ENCODE measurements around the gene KCNIP2. TPM values are rescaled to one million over a fixed set of nuclear protein-coding genes. Genes with fewer than 3 reads are reported as not detected.

KCNIP2 gene
- total and polyA plus RNA-seq, 2 donors (not counting 1 experiment from before 2014, with no cell fraction given): 0.37 to 1.8 TPM

DNA sequence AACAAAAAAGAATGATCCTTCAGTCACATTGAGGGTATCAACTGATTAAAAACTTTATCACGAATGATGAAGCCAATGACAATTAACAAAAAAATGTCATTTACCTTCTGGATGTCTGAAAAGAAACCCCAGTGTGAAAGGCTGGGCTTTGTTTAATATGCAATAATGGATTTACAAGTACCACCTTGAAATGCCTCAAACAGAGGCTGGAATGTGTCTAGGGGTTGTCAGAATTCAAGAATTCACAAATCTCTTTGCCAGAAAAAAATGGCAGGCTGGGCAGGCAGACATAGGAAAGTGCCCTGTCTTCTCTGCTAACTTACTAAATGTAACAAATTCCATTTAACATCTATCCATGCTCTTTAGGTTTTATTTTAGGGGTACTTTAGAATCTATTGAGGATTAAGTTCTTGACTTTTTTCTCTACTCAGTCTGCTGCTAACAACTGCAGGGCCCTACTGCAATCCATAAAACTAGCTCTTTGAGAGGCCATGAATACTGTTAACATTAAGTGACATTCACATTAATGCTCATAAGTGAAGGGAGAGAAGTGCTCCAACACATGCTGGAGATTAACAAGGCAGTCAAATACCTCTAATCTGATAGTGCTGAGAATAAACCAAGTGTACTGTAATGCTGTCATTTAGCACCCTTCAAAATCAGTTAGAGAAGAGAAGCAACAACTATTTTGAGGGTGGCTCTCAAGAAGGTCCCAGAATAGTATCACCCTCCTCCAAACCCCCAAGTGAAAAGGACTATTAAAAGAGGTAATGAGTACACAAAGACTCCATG lies 43.1 kb upstream of the KCNIP2 start:
- H3K4me2 ChIP-seq (ENCODE audit: extremely low read depth, insufficient read depth, low read length): no peak overlapping the region
- TF ChIP-seq EZH2 (IDR thresholded peaks at IDR 0.05; ENCODE audit: low read length, missing control alignments): no peak
- TF ChIP-seq, protein P1, sequence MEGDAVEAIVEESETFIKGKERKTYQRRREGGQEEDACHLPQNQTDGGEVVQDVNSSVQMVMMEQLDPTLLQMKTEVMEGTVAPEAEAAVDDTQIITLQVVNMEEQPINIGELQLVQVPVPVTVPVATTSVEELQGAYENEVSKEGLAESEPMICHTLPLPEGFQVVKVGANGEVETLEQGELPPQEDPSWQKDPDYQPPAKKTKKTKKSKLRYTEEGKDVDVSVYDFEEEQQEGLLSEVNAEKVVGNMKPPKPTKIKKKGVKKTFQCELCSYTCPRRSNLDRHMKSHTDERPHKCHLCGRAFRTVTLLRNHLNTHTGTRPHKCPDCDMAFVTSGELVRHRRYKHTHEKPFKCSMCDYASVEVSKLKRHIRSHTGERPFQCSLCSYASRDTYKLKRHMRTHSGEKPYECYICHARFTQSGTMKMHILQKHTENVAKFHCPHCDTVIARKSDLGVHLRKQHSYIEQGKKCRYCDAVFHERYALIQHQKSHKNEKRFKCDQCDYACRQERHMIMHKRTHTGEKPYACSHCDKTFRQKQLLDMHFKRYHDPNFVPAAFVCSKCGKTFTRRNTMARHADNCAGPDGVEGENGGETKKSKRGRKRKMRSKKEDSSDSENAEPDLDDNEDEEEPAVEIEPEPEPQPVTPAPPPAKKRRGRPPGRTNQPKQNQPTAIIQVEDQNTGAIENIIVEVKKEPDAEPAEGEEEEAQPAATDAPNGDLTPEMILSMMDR (conservative IDR thresholded peaks at IDR 0.05 in 1 of 2, IDR thresholded peaks at IDR 0.05 in 1 of 2; ENCODE audit: low read depth in 1 of 2, low read length in 2 of 2): no peak
- no peaks in the 10 kb centered on the region for H3K4me1 ChIP-seq (ENCODE audit: control insufficient read depth, extremely low read depth, insufficient read depth, low read length)
- no peak overlapping the region for H3K4me3 ChIP-seq (replicated peaks in 1 of 4; ENCODE audit: control extremely low read depth in 1 of 4, insufficient read depth in 1 of 4, low read depth in 3 of 4, low read length in 4 of 4)
- H3K36me3 ChIP-seq (ENCODE audit: control insufficient read depth, insufficient read depth, low read length): no peaks in the 10 kb centered on the region
- H2AFZ ChIP-seq (ENCODE audit: low read length): no peak overlapping the region
- no peak for DNase-seq (ENCODE audit: low read depth in 2 of 2)
- no peaks in the 10 kb centered on the region for H3K9me3 ChIP-seq (ENCODE audit: control insufficient read depth, insufficient read depth, low read depth, low read length)
- no peaks in the 10 kb centered on the region for H3K27me3 ChIP-seq (ENCODE audit: control insufficient read depth, insufficient read depth, low read length)
- no peak overlapping the region for H3K27ac ChIP-seq (ENCODE audit: insufficient read depth, low read length)
- H3K9ac ChIP-seq (ENCODE audit: insufficient read depth, low read length): no peak overlapping the region
- no peaks in the 10 kb centered on the region for H3K79me2 ChIP-seq (ENCODE audit: control insufficient read depth, insufficient read depth, low read length)
- H4K20me1 ChIP-seq (ENCODE audit: control insufficient read depth, extremely low read depth, insufficient read depth, low read length): no peaks in the 10 kb centered on the region

DNA sequence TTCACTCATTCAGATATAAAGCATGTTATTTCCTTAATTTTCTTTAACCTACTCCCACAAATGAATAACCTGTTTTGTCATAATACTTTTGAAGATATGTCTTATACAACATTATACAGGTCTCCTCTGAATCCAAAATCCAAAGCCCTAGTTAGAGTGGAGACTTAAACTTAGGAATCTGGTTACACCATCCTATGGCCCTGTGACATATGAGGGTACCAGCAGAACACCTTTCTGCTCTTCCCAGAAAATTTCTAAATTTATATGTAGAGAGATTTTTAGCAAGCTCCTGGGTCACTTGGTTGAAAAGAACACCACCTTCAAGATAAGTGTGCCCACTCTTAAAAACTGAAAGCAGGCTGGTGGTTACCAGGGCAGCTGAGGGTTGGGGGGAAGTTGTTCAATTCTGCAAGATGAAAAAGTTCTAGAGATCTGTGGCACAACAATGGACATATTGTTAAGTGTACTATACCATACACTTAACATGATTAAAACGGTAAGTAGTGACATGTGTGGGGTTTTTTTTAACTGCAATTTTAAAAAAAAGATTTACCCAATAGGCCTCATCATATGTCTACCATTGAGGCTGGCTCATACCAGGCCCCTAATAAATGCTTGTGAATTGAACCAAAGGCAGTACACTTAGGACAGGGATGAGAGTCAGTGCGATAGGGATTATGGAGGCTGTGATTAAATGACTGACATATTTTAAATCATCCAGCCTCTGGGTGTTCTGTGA lies 37.6 kb upstream of the KCNIP2 start:
- TF ChIP-seq, protein P1 (conservative IDR thresholded peaks at IDR 0.05 in 1 of 2, IDR thresholded peaks at IDR 0.05 in 1 of 2; ENCODE audit: low read depth in 1 of 2, low read length in 2 of 2): no peak
- no peak for TF ChIP-seq EZH2 (IDR thresholded peaks at IDR 0.05; ENCODE audit: low read length, missing control alignments)
- Histone ChIP-seq H3K9me3 (ENCODE audit: control insufficient read depth, insufficient read depth, low read depth, low read length) (no peaks in the 10 kb centered on the region), H4K20me1 (ENCODE audit: control insufficient read depth, extremely low read depth, insufficient read depth, low read length) (no peaks in the 10 kb centered on the region), H2AFZ (ENCODE audit: low read length) (no peak overlapping the region), H3K4me1 (ENCODE audit: control insufficient read depth, extremely low read depth, insufficient read depth, low read length) (peaks cover 3% of the 10 kb centered on the region), H3K36me3 (ENCODE audit: control insufficient read depth, insufficient read depth, low read length) (no peaks in the 10 kb centered on the region), H3K27me3 (ENCODE audit: control insufficient read depth, insufficient read depth, low read length) (no peaks in the 10 kb centered on the region), H3K4me3 (replicated peaks in 1 of 4; ENCODE audit: control extremely low read depth in 1 of 4, insufficient read depth in 1 of 4, low read depth in 3 of 4, low read length in 4 of 4) (no peak overlapping the region), H3K79me2 (ENCODE audit: control insufficient read depth, insufficient read depth, low read length) (no peaks in the 10 kb centered on the region), H3K4me2 (ENCODE audit: extremely low read depth, insufficient read depth, low read length) (no peak overlapping the region), H3K9ac (ENCODE audit: insufficient read depth, low read length) (no peak overlapping the region), H3K27ac (ENCODE audit: insufficient read depth, low read length) (no peak overlapping the region)
- DNase-seq (ENCODE audit: low read depth in 2 of 2): no peak

DNA sequence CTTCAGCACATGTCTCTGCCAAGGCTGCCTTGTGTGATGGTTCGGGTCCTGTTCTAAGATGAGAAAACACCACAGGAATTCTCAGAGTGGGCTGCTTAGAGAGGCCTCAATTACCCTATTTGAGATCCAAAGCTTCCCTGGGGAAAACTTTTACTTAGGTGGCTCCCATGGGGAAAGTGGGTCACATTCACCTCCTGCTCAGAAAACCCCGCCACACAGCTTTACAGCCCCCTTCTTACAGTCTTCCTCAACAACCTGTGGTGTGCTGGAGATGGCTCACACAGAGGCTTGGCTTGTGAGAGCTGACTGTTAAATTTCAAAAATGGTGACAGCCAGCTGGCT lies 36.6 kb upstream of the KCNIP2 start:
- no peak for DNase-seq (ENCODE audit: low read depth in 2 of 2)
- H3K4me1 ChIP-seq (ENCODE audit: control insufficient read depth, extremely low read depth, insufficient read depth, low read length): peaks cover 3% of the 10 kb centered on the region
- no peaks in the 10 kb centered on the region for H3K36me3 ChIP-seq (ENCODE audit: control insufficient read depth, insufficient read depth, low read length)
- H3K27me3 ChIP-seq (ENCODE audit: control insufficient read depth, insufficient read depth, low read length): no peaks in the 10 kb centered on the region
- no peak for TF ChIP-seq EZH2 (IDR thresholded peaks at IDR 0.05; ENCODE audit: low read length, missing control alignments)
- TF ChIP-seq, protein P1 (conservative IDR thresholded peaks at IDR 0.05 in 1 of 2, IDR thresholded peaks at IDR 0.05 in 1 of 2; ENCODE audit: low read depth in 1 of 2, low read length in 2 of 2): no peak
- peak overlapping the region; percentile 13 for H3K4me2 ChIP-seq (ENCODE audit: extremely low read depth, insufficient read depth, low read length)
- peak overlapping the region; percentile 51 for H3K27ac ChIP-seq (ENCODE audit: insufficient read depth, low read length)
- H3K9me3 ChIP-seq (ENCODE audit: control insufficient read depth, insufficient read depth, low read depth, low read length): no peaks in the 10 kb centered on the region
- H3K4me3 ChIP-seq (replicated peaks in 1 of 4; ENCODE audit: control extremely low read depth in 1 of 4, insufficient read depth in 1 of 4, low read depth in 3 of 4, low read length in 4 of 4): no peak overlapping the region
- no peaks in the 10 kb centered on the region for H4K20me1 ChIP-seq (ENCODE audit: control insufficient read depth, extremely low read depth, insufficient read depth, low read length)
- H3K9ac ChIP-seq (ENCODE audit: insufficient read depth, low read length): no peak overlapping the region
- H2AFZ ChIP-seq (ENCODE audit: low read length): no peak overlapping the region
- H3K79me2 ChIP-seq (ENCODE audit: control insufficient read depth, insufficient read depth, low read length): no peaks in the 10 kb centered on the region

Measured in fibroblast of lung (primary cell).